ENCODE data around the gene MRPL52.

GRCh38 chr14:22780105-22780679, 49.5 kb upstream of the MRPL52 start:
- no peak for TF ChIP-seq EZH2 (IDR thresholded peaks at IDR 0.05; ENCODE audit: insufficient read depth, low read length)
- TF ChIP-seq, protein P1, sequence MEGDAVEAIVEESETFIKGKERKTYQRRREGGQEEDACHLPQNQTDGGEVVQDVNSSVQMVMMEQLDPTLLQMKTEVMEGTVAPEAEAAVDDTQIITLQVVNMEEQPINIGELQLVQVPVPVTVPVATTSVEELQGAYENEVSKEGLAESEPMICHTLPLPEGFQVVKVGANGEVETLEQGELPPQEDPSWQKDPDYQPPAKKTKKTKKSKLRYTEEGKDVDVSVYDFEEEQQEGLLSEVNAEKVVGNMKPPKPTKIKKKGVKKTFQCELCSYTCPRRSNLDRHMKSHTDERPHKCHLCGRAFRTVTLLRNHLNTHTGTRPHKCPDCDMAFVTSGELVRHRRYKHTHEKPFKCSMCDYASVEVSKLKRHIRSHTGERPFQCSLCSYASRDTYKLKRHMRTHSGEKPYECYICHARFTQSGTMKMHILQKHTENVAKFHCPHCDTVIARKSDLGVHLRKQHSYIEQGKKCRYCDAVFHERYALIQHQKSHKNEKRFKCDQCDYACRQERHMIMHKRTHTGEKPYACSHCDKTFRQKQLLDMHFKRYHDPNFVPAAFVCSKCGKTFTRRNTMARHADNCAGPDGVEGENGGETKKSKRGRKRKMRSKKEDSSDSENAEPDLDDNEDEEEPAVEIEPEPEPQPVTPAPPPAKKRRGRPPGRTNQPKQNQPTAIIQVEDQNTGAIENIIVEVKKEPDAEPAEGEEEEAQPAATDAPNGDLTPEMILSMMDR (IDR thresholded peaks at IDR 0.05; ENCODE audit: insufficient read depth, low read depth, low read length) = no peak

All from astrocyte (in vitro differentiated cells and primary cell).